ENCODE data around the gene NT5C1B. TPM values are rescaled to one million over a fixed set of nuclear protein-coding genes. Genes with fewer than 3 reads are reported as not detected.

NT5C1B gene
- total and polyA plus RNA-seq, 2 experiments from 2014 or later, result not detected

GRCh38 chr2:18584608-18584954 is 4.8 kb downstream of the NT5C1B start:
- Histone ChIP-seq H3F3A (replicated peaks; ENCODE audit: low read depth) (no peaks in the 10 kb centered on the region), H4K20me1 (replicated peaks; ENCODE audit: insufficient read depth) (no peaks in the 10 kb centered on the region), H3K27ac (ENCODE audit: low read depth) (no peak overlapping the region), H3K27me3 (ENCODE audit: insufficient read depth) (no peaks in the 10 kb centered on the region), H3K4me2 (no peak overlapping the region), H2AFZ (no peak overlapping the region), H3K4me3 (no peak overlapping the region), H3K36me3 (ENCODE audit: insufficient read depth) (no peaks in the 10 kb centered on the region), H3K9me2 (ENCODE audit: insufficient read depth) (0 out of 2 replicates have a peak, but pooled peaks cover 4% of the 10 kb centered on the region), H3K4me1 (ENCODE audit: insufficient read depth) (no peaks in the 10 kb centered on the region), H3K79me2 (replicated peaks; ENCODE audit: insufficient read depth) (no peaks in the 10 kb centered on the region)
- DNase-seq (ENCODE audit: low spot score), result peak; percentile 2
- Mint-ChIP-seq H3K36me3 (ENCODE audit: low read depth) (no peaks in the 10 kb centered on the region), H3K9me3 (no peaks in the 10 kb centered on the region; the same call in 2 of the 3 replicates), H3K27me3 (ENCODE audit: insufficient read depth, low read depth, poor library complexity) (peaks cover 1% of the 10 kb centered on the region), H3K27ac (no peak overlapping the region), H3K4me1 (no peaks in the 10 kb centered on the region), H3K4me3 (no peak overlapping the region)
- ATAC-seq, result no peak
- TF ChIP-seq ZNF114 (CRISPR knock-in tag; IDR thresholded peaks at IDR 0.05) (no peak), EZH2phosphoT487 (IDR thresholded peaks at IDR 0.05; ENCODE audit: unreplicated experiment) (no peak), REST (IDR thresholded peaks at IDR 0.05; ENCODE audit: unreplicated experiment) (no peak), ZNF462 (CRISPR knock-in tag; IDR thresholded peaks at IDR 0.05) (no peak), CREB1 (CRISPR knock-in tag; IDR thresholded peaks at IDR 0.05; ENCODE audit: low read depth) (no peak), POLR2AphosphoS5 (IDR thresholded peaks at IDR 0.05; ENCODE audit: low read depth) (no peak), CTCF (conservative IDR thresholded peaks at IDR 0.05; ENCODE audit: low read depth in 2 of 2) (no peak), JUNB (IDR thresholded peaks at IDR 0.05; ENCODE audit: unreplicated experiment) (no peak), NANOG (IDR thresholded peaks at IDR 0.05; ENCODE audit: borderline replicate concordance) (no peak), EZH2 (IDR thresholded peaks at IDR 0.05; ENCODE audit: low read depth, unreplicated experiment) (no peak), ZNF331 (CRISPR knock-in tag; IDR thresholded peaks at IDR 0.05; ENCODE audit: low read depth) (no peak), ETS1 (IDR thresholded peaks at IDR 0.05) (no peak), STAT1 (IDR thresholded peaks at IDR 0.05; ENCODE audit: unreplicated experiment) (no peak)
